Measurements from ENCODE around the gene KAZN. TPM values are rescaled to one million over a fixed set of nuclear protein-coding genes. Genes with fewer than 3 reads are reported as not detected.

The KAZN gene
- 21.2 TPM for total RNA-seq
- long read RNA-seq, transcript KAZN-201 (8 exons, 3,838 nt), result major isoform, 27 of 79 reads
- long read RNA-seq, partial matches to known transcripts, result 6 of 79 reads
- long read RNA-seq, other reads (novel, unspliced or antisense), result 42 of 79 reads

DNA sequence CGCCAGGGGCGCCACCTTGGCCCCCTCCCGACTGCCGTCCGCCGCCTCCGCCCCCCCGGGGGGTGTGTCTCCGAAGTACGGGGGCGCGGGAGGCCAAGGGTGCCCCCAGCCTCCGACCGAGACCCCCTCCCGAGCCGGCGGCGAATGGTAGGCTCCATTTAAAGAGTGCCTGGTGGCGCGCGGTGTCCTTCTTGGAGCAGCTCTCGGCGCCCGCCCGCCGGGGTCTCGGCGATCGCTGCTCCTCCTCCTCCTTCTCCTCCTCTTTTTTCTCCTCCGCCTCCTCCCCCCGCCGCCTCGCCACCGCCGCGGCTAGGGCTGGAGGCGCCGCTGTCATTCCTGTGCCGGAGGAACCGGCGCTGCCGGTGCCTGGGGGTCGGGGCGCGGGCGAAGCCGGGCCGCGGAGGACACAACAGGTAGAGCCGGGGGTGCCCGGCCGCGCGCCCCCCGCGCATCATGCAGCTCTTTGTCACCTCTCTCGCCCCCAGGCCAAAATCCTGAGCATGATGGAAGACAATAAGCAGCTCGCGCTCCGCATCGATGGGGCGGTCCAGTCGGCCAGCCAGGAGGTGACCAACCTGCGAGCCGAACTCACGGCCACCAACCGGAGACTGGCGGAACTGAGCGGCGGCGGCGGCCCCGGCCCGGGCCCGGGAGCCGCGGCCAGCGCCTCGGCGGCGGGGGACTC lies at the start of gene KAZN:
TSS of gene KAZN (plus strand) at position 188 of the 685 bp plus-strand sequence.
- DNase-seq (peak; percentile 47), ATAC-seq (peak; percentile 43 to 48)
- Histone ChIP-seq H3K4me3 (peak within 1 kb of the TSS; percentile 51), H3K36me3 (no peaks in the 10 kb centered on the region), H3K9me3 (no peaks in the 10 kb centered on the region), H3K27me3 (ENCODE audit: low read depth) (peaks cover 38% of the 10 kb centered on the region), H3K27ac (no peak within 1 kb of the TSS), H3K4me1 (no peaks in the 10 kb centered on the region)
- TF ChIP-seq, protein P1, sequence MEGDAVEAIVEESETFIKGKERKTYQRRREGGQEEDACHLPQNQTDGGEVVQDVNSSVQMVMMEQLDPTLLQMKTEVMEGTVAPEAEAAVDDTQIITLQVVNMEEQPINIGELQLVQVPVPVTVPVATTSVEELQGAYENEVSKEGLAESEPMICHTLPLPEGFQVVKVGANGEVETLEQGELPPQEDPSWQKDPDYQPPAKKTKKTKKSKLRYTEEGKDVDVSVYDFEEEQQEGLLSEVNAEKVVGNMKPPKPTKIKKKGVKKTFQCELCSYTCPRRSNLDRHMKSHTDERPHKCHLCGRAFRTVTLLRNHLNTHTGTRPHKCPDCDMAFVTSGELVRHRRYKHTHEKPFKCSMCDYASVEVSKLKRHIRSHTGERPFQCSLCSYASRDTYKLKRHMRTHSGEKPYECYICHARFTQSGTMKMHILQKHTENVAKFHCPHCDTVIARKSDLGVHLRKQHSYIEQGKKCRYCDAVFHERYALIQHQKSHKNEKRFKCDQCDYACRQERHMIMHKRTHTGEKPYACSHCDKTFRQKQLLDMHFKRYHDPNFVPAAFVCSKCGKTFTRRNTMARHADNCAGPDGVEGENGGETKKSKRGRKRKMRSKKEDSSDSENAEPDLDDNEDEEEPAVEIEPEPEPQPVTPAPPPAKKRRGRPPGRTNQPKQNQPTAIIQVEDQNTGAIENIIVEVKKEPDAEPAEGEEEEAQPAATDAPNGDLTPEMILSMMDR (IDR thresholded peaks at IDR 0.05), result no peak
- intact Hi-C loops (cut with DNase I), result no loop called here

DNA sequence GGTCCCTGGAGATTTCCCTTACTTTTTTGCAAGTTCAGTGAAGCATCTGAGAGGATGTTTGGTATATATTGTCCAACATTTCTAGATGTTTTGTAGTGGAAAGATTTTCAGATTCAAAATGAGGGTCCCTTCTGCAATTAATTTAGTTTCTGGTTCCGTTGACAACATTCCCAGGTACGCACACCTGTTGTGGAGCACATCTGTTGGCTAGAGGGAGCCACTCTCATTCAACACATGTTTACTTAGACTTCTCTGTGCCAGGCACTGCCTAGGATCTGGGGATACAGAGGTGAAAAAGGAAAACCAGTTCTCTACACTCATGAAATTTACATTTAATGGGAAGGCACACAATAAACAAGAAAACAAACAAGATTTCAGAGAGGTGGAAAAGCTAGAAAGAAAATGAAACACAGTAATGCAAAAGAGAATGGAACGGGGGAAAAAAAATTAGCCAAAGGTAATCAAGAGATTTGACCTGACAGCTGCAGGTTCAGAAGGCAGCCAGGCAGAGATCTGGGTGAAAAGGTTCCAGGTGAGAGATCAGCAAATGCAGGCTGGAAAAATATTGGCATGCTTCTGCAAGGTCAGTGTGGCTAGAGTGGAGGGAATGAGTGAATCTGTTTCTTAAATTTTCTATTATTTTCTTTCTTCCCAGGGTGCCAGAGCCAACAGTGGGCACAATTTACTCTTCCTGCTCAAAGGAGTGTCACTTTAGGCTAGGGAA lies 48.4 kb upstream of the KAZN start:
- H3K4me1 ChIP-seq, result no peaks in the 10 kb centered on the region
- TF ChIP-seq, protein P1 (IDR thresholded peaks at IDR 0.05), result no peak
- DNase-seq, result no peak
- peaks cover 3% of the 10 kb centered on the region for H3K27me3 ChIP-seq (ENCODE audit: low read depth)
- H3K4me3 ChIP-seq, result no peak overlapping the region
- no peak overlapping the region for H3K27ac ChIP-seq
- intact Hi-C loops (cut with DNase I), result no loop called here
- no peaks in the 10 kb centered on the region for H3K9me3 ChIP-seq
- H3K36me3 ChIP-seq, result no peaks in the 10 kb centered on the region
- ATAC-seq, result no peak

DNA sequence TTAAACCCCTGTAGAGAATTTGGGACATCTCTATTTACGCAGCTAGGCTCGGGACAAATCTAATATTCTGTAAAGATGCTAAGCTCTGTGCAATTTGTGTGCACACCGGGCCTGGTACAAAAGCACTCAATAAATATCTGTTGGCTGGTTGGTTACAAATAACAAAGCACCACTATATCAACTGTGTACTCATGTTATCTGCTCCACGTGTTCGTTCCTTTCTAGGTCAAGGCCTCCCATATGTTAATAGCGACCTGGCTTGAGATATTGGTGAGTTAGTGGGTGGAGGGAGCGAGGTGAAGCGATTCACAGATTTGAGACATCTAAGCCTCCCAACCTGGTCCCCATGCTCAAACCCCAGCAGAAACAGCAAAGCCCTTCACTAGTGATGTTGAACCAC lies 47.1 kb upstream of the KAZN start:
- Histone ChIP-seq H3K4me3 (no peak overlapping the region), H3K36me3 (no peaks in the 10 kb centered on the region), H3K9me3 (no peaks in the 10 kb centered on the region), H3K4me1 (no peaks in the 10 kb centered on the region), H3K27ac (no peak overlapping the region), H3K27me3 (ENCODE audit: low read depth) (peaks cover 3% of the 10 kb centered on the region)
- ATAC-seq (no peak), DNase-seq (no peak)
- TF ChIP-seq, protein P1 (IDR thresholded peaks at IDR 0.05), result no peak
- intact Hi-C loops (cut with DNase I), result no loop called here

DNA sequence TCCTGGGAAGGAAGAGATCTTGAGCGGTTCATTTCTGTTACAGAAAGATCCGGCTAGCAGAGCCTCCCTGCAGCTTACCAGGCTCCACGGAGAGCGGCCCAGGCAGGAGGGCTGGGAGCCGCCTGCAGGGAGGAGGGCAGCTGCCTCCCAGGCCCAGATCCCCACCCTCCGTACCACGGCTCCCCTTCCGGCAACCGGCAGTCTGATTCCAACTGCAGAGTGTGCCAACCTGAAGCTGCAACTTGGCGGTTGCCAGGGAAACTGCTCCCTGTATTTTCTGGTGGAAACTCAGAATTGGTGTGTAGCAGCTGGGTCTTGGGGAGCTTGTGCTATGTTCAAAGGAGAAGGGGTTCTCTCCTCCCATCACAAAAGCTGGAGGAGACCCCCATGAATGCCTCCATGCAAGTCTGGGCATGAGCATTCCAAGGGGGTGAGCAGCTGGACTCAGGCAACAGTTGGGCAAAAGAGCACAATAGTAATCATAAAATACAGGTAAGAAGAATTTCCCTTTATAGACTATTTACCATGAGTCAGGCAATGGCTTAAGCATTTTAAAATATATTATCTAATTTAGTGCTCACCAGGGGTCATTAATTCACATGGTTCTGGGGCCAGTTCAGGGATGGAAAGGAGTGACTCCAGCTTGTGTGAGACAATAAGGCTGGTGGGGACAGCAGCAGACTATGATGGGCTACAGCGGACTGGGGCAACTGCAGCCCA lies 46.1 kb upstream of the KAZN start:
- intact Hi-C loops (cut with DNase I), result no loop called here
- Histone ChIP-seq H3K27me3 (ENCODE audit: low read depth) (peaks cover 3% of the 10 kb centered on the region), H3K9me3 (no peaks in the 10 kb centered on the region), H3K27ac (no peak overlapping the region), H3K4me1 (no peaks in the 10 kb centered on the region), H3K4me3 (no peak overlapping the region), H3K36me3 (no peaks in the 10 kb centered on the region)
- no peak for ATAC-seq
- TF ChIP-seq, protein P1 (IDR thresholded peaks at IDR 0.05), result no peak
- no peak for DNase-seq

DNA sequence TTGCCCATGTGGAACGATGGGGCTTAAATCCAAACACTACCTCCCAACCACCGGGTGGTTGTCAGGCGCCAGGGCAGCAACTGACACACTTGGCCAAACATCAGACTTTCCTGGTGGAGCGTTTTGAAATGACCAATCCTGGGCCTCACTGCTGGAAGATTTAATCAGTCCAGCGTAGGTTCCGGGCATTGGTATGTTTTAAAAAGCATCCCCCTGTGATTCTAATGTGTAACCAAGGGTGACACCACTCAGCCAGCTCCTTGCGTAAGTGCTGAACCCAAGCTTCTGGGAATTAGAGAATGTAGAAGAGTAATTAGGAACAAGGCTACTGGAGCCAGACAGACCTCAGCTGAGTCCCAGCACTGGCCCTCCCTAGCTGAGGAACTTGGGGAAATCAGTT lies 44.8 kb upstream of the KAZN start:
- Histone ChIP-seq H3K4me1 (no peaks in the 10 kb centered on the region), H3K4me3 (no peak overlapping the region), H3K36me3 (no peaks in the 10 kb centered on the region), H3K27me3 (ENCODE audit: low read depth) (peaks cover 3% of the 10 kb centered on the region), H3K9me3 (no peaks in the 10 kb centered on the region), H3K27ac (no peak overlapping the region)
- DNase-seq (no peak), ATAC-seq (peak in 1 of 2 donors; percentile 23)
- intact Hi-C loops (cut with DNase I), result no loop called here
- TF ChIP-seq, protein P1 (IDR thresholded peaks at IDR 0.05), result no peak
